Thoracic aorta (tissue), 2 donors: ENCODE results near the gene PRKN. TPM values are rescaled to one million over a fixed set of nuclear protein-coding genes. Genes with fewer than 3 reads are reported as not detected.
A peak's percentile ranks its signal among the peaks of the same experiment; 100 is the strongest.

Experiments used
- ATAC-seq: fragments of 150-250 bp; one replicate; pipeline ENCODE4 v1.8.0; 2017; ENCODE audit warnings: low read depth; ENCODE audit not compliant: insufficient number of reproducible peaks, low FRiP score
- DNase-seq: peaks from one replicate; pipeline ENCODE4 v3.0.0-alpha.2; 2020; ENCODE audit warnings: low spot score
- H3K27ac ChIP-seq, 2 donors: fragments of 200-600 bp; sonication (generic); 1 replicate in 1 of 2; 2 replicates in 1 of 2; pipeline ENCODE4 v1.5.1; 2016; ENCODE audit warnings: mild to moderate bottlenecking in 2 of 2, moderate library complexity in 2 of 2
- H3K27me3 ChIP-seq: fragments of 200-600 bp; sonication (generic); replicated peaks from 2 replicates; pipeline ENCODE4 v1.6.0; 2016; ENCODE audit warnings: mild to moderate bottlenecking; ENCODE audit not compliant: insufficient read depth
- H3K36me3 ChIP-seq: fragments of 200-600 bp; sonication (generic); one replicate; pipeline ENCODE4 v1.5.1; 2016
- H3K4me1 ChIP-seq, 2 donors: fragments of 200-600 bp; sonication (generic); 1 replicate in 1 of 2; 2 replicates in 1 of 2; pipeline versions ENCODE4 v1.5.1 to v1.6.0; 2016; ENCODE audit warnings: low read depth in 2 of 2, mild to moderate bottlenecking in 1 of 2; ENCODE audit not compliant: control insufficient read depth in 1 of 2
- H3K4me3 ChIP-seq: fragments of 200-600 bp; sonication (generic); 2 replicates; pipeline ENCODE4 v1.5.1; 2016; ENCODE audit warnings: mild to moderate bottlenecking
- H3K9me3 ChIP-seq: fragments of 200-600 bp; sonication (generic); 2 replicates; pipeline ENCODE4 v1.5.1; 2016
- CTCF ChIP-seq: fragments of 200-600 bp; sonication (generic); IDR thresholded peaks from one replicate; pipeline ENCODE4 v1.5.1; 2019; ENCODE audit warnings: antibody characterized with exemption
- total RNA-seq, 2 donors: library from RNA; depleted of rRNA; stranded (reverse); fragments of >200 nt; gene quantifications; one replicate each; pipeline versions ENCODE4 v1.1.0 to v1.2.3, GENCODE V29; 2016

The PRKN gene
- total RNA-seq, 2 donors from 2014 or later, result 10.4 to 23.8 TPM

DNA sequence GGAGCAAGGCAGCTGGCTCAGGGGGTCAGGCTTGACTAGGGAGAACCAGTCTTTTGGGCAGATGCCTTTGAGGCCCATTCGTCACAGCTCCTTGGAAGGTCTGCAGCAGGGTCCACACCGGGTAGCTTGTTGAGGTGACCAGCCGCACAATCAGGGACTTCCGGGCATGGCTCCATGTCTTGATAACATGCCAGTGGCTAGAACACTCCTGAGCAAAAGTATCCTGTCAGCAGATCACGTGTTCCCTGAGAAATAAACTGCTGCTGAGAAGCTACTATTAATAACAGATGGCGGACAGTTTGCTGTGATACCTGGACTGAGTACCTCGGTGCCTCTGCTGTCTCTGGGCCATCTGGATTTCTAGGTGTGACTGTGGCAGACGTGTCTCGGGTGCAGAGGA is 235.9 kb downstream of the PRKN start:
- H3K4me1 ChIP-seq, result peaks cover 0 to under 1% of the 10 kb centered on the region in 2 donors
- ATAC-seq (no peak), DNase-seq (no peak)
- no peaks in the 10 kb centered on the region for H3K36me3 ChIP-seq
- H3K27ac ChIP-seq, result no peak overlapping the region
- H3K27me3 ChIP-seq, result no peaks in the 10 kb centered on the region
- H3K9me3 ChIP-seq, result no peaks in the 10 kb centered on the region
- TF ChIP-seq CTCF, result no peak
- H3K4me3 ChIP-seq, result no peak overlapping the region

DNA sequence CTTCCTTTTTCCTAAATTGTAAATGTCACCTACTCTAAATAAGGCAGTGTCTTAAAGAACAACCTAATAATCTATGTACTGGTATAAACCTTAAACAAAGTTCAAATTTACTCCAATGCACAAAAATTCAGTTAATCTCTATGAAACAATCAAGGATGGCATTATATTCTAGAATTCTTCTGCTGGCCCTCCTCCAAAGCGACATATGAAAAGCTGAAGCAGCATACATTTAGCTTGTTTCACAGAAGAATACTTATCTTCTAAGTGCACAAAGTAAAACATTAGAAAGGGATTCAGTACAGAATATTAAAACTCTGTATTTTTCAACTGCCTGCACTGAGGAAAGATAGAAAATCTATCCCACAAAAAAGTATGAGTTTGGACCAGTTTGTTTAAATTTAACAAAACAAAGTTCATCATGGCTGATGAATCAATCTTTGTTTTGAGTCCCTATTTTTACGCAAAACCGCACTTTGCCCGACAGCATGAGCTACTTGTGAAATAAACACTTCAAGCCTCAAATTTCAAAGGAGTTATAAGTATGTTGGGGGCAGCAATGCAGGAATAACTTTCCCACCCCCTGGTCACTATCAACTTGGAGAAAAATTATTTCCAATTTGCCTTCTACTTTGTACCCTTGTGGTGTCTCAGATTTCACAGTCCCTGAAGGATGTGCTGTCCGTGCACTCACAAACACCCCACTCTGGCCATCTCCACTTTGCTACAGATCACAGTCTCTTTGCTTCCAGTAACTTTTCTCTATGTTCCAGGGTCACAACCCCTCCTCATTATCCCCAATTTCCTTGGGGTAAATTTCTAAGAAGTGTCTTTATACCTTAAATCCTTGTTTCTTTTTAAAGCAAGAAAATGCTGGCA is 238.2 kb downstream of the PRKN start:
- ATAC-seq (no peak), DNase-seq (no peak)
- Histone ChIP-seq H3K27me3 (no peaks in the 10 kb centered on the region), H3K4me3 (no peak overlapping the region), H3K4me1 (peaks cover 3 to 8% of the 10 kb centered on the region in 2 donors), H3K36me3 (no peaks in the 10 kb centered on the region), H3K9me3 (no peaks in the 10 kb centered on the region), H3K27ac (no peak overlapping the region)
- no peak for TF ChIP-seq CTCF

- Histone ChIP-seq H3K9me3 (no peaks in the 10 kb centered on the region), H3K4me3 (no peak overlapping the region), H3K4me1 (peaks cover 3 to 8% of the 10 kb centered on the region in 2 donors), H3K36me3 (no peaks in the 10 kb centered on the region), H3K27ac (no peak overlapping the region), H3K27me3 (no peaks in the 10 kb centered on the region)
- TF ChIP-seq CTCF, result no peak
- DNase-seq (no peak), ATAC-seq (no peak)
Measured at GRCh38 chr6:162488444-162488843, 239.1 kb downstream of the PRKN start.

GRCh38 chr6:162485464-162485863 is 242.1 kb downstream of the PRKN start:
- DNase-seq (no peak), ATAC-seq (no peak)
- peak overlapping the region; percentile 37 for H3K4me3 ChIP-seq
- no peak for TF ChIP-seq CTCF
- peaks cover 3 to 8% of the 10 kb centered on the region in 2 donors for H3K4me1 ChIP-seq
- H3K27ac ChIP-seq, result no peak overlapping the region
- no peaks in the 10 kb centered on the region for H3K36me3 ChIP-seq
- H3K9me3 ChIP-seq, result no peaks in the 10 kb centered on the region
- H3K27me3 ChIP-seq, result no peaks in the 10 kb centered on the region

GRCh38 chr6:162481938-162482337 is 245.6 kb downstream of the PRKN start:
- Histone ChIP-seq H3K36me3 (no peaks in the 10 kb centered on the region), H3K27ac (no peak overlapping the region), H3K9me3 (no peaks in the 10 kb centered on the region), H3K4me3 (no peak overlapping the region), H3K27me3 (no peaks in the 10 kb centered on the region), H3K4me1 (peaks cover 3 to 8% of the 10 kb centered on the region in 2 donors)
- no peak for TF ChIP-seq CTCF
- ATAC-seq (no peak), DNase-seq (no peak)
